Measurements from ENCODE around the gene AARSD1.
A peak's percentile ranks its signal among the peaks of the same experiment; 100 is the strongest.

The AARSD1 gene

GRCh38 chr17:42985225-42985624, 21.0 kb upstream of the AARSD1 start:
- TF ChIP-seq, protein P1, sequence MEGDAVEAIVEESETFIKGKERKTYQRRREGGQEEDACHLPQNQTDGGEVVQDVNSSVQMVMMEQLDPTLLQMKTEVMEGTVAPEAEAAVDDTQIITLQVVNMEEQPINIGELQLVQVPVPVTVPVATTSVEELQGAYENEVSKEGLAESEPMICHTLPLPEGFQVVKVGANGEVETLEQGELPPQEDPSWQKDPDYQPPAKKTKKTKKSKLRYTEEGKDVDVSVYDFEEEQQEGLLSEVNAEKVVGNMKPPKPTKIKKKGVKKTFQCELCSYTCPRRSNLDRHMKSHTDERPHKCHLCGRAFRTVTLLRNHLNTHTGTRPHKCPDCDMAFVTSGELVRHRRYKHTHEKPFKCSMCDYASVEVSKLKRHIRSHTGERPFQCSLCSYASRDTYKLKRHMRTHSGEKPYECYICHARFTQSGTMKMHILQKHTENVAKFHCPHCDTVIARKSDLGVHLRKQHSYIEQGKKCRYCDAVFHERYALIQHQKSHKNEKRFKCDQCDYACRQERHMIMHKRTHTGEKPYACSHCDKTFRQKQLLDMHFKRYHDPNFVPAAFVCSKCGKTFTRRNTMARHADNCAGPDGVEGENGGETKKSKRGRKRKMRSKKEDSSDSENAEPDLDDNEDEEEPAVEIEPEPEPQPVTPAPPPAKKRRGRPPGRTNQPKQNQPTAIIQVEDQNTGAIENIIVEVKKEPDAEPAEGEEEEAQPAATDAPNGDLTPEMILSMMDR (IDR thresholded peaks at IDR 0.05; ENCODE audit: low read depth, low read length), result no peak
- no peak for TF ChIP-seq EZH2phosphoT487 (IDR thresholded peaks at IDR 0.05; ENCODE audit: low read depth)
- Histone ChIP-seq H3K9ac (ENCODE audit: low read length) (peak overlapping the region; percentile 63), H3K4me3 (ENCODE audit: low read length) (peak overlapping the region; percentile 57), H3K27ac (ENCODE audit: low read length) (peak overlapping the region; percentile 91), H3K4me1 (ENCODE audit: low read length) (peaks cover 39% of the 10 kb centered on the region), H3K36me3 (replicated peaks; ENCODE audit: low read depth, low read length) (peaks cover 39% of the 10 kb centered on the region), H3K27me3 (ENCODE audit: low read depth, low read length) (no peaks in the 10 kb centered on the region), H3K4me2 (ENCODE audit: low read length) (peak overlapping the region; percentile 81), H2AFZ (ENCODE audit: low read depth, low read length) (no peak overlapping the region), H3K9me3 (ENCODE audit: insufficient read depth, low read length) (no peaks in the 10 kb centered on the region), H4K20me1 (ENCODE audit: insufficient read depth, low read length) (peaks cover 5% of the 10 kb centered on the region; the same call in 1 of the 2 replicates), H3K79me2 (ENCODE audit: low read length) (peaks cover 59% of the 10 kb centered on the region)

GRCh38 chr17:42982266-42982665, 18.0 kb upstream of the AARSD1 start:
- H3K27me3 ChIP-seq (ENCODE audit: low read depth, low read length), result no peaks in the 10 kb centered on the region
- peak overlapping the region; percentile 98 for H3K4me2 ChIP-seq (ENCODE audit: low read length)
- no peak overlapping the region for H3K9ac ChIP-seq (ENCODE audit: low read length)
- TF ChIP-seq, protein P1 (IDR thresholded peaks at IDR 0.05; ENCODE audit: low read depth, low read length), result no peak
- no peak for TF ChIP-seq EZH2phosphoT487 (IDR thresholded peaks at IDR 0.05; ENCODE audit: low read depth)
- peaks cover 67% of the 10 kb centered on the region for H3K79me2 ChIP-seq (ENCODE audit: low read length)
- peaks cover 5% of the 10 kb centered on the region; the same call in 1 of the 2 replicates for H4K20me1 ChIP-seq (ENCODE audit: insufficient read depth, low read length)
- no peak overlapping the region; the same call in 1 of the 2 replicates for H3K4me3 ChIP-seq (ENCODE audit: low read length)
- no peak overlapping the region for H3K27ac ChIP-seq (ENCODE audit: low read length)
- H3K4me1 ChIP-seq (ENCODE audit: low read length), result peaks cover 48% of the 10 kb centered on the region
- H3K9me3 ChIP-seq (ENCODE audit: insufficient read depth, low read length), result no peaks in the 10 kb centered on the region
- no peak overlapping the region for H2AFZ ChIP-seq (ENCODE audit: low read depth, low read length)
- peaks cover 22% of the 10 kb centered on the region for H3K36me3 ChIP-seq (replicated peaks; ENCODE audit: low read depth, low read length)

GRCh38 chr17:42980766-42981397, 16.6 kb upstream of the AARSD1 start:
- Histone ChIP-seq H3K27ac (ENCODE audit: low read length) (peak overlapping the region; percentile 88), H3K36me3 (replicated peaks; ENCODE audit: low read depth, low read length) (peaks cover 13% of the 10 kb centered on the region), H3K27me3 (ENCODE audit: low read depth, low read length) (no peaks in the 10 kb centered on the region), H3K4me2 (ENCODE audit: low read length) (peak overlapping the region; percentile 98), H3K79me2 (ENCODE audit: low read length) (peaks cover 53% of the 10 kb centered on the region), H2AFZ (ENCODE audit: low read depth, low read length) (no peak overlapping the region), H3K9me3 (ENCODE audit: insufficient read depth, low read length) (no peaks in the 10 kb centered on the region), H3K4me3 (ENCODE audit: low read length) (peak overlapping the region; percentile 83), H3K9ac (ENCODE audit: low read length) (peak overlapping the region; percentile 95), H3K4me1 (ENCODE audit: low read length) (peaks cover 50% of the 10 kb centered on the region), H4K20me1 (ENCODE audit: insufficient read depth, low read length) (peaks cover 5% of the 10 kb centered on the region; the same call in 1 of the 2 replicates)
- TF ChIP-seq, protein P1 (IDR thresholded peaks at IDR 0.05; ENCODE audit: low read depth, low read length), result peak; percentile 22
- no peak for TF ChIP-seq EZH2phosphoT487 (IDR thresholded peaks at IDR 0.05; ENCODE audit: low read depth)

GRCh38 chr17:42980274-42980765, 16.1 kb upstream of the AARSD1 start, which contains the start of gene RUNDC1:
Gene RUNDC1, plus strand, starts transcription at chr17:42980565. Its CDS starts 12 bp downstream, at chr17:42980577.
- Histone ChIP-seq H3K4me2 (ENCODE audit: low read length) (peak within 1 kb of the TSS; percentile 98), H3K4me1 (ENCODE audit: low read length) (peaks cover 51% of the 10 kb centered on the region), H3K27ac (ENCODE audit: low read length) (peak within 1 kb of the TSS; percentile 88), H3K9ac (ENCODE audit: low read length) (peak within 1 kb of the TSS; percentile 95), H3K36me3 (replicated peaks; ENCODE audit: low read depth, low read length) (peaks cover 13% of the 10 kb centered on the region), H4K20me1 (ENCODE audit: insufficient read depth, low read length) (peaks cover 5% of the 10 kb centered on the region; the same call in 1 of the 2 replicates), H3K4me3 (ENCODE audit: low read length) (peak within 1 kb of the TSS; percentile 83), H3K9me3 (ENCODE audit: insufficient read depth, low read length) (no peaks in the 10 kb centered on the region), H2AFZ (ENCODE audit: low read depth, low read length) (0 out of 2 replicates have a peak within 1 kb of the TSS, but pooled peaks have one; percentile 19), H3K79me2 (ENCODE audit: low read length) (peaks cover 50% of the 10 kb centered on the region), H3K27me3 (ENCODE audit: low read depth, low read length) (no peaks in the 10 kb centered on the region)
- no peak for TF ChIP-seq EZH2phosphoT487 (IDR thresholded peaks at IDR 0.05; ENCODE audit: low read depth)
- TF ChIP-seq, protein P1 (IDR thresholded peaks at IDR 0.05; ENCODE audit: low read depth, low read length), result no peak
